ENCODE results near the gene CCBE1.

The CCBE1 gene

GRCh38 chr18:59689756-59690155 is 7.5 kb downstream of the CCBE1 start:
- TF ChIP-seq CTCF (IDR thresholded peaks at IDR 0.05; ENCODE audit: insufficient read depth, low read depth, low read length, missing control alignments) = no peak
- H3K4me3 ChIP-seq (ENCODE audit: low read depth, low read length) = no peak overlapping the region
- no peak for DNase-seq (ENCODE audit: low read depth)

GRCh38 chr18:59686260-59686659 is 11.0 kb downstream of the CCBE1 start:
- H3K4me3 ChIP-seq (ENCODE audit: low read depth, low read length) = no peak overlapping the region
- DNase-seq (ENCODE audit: low read depth) = no peak
- no peak for TF ChIP-seq CTCF (IDR thresholded peaks at IDR 0.05; ENCODE audit: insufficient read depth, low read depth, low read length, missing control alignments)

GRCh38 chr18:59685501-59685900 is 11.7 kb downstream of the CCBE1 start:
- no peak overlapping the region for H3K4me3 ChIP-seq (ENCODE audit: low read depth, low read length)
- DNase-seq (ENCODE audit: low read depth) = no peak
- no peak for TF ChIP-seq CTCF (IDR thresholded peaks at IDR 0.05; ENCODE audit: insufficient read depth, low read depth, low read length, missing control alignments)

- no peak for DNase-seq (ENCODE audit: low read depth)
- no peak for TF ChIP-seq CTCF (IDR thresholded peaks at IDR 0.05; ENCODE audit: insufficient read depth, low read depth, low read length, missing control alignments)
- H3K4me3 ChIP-seq (ENCODE audit: low read depth, low read length) = no peak overlapping the region
Observed at GRCh38 chr18:59684777-59685176, 12.4 kb downstream of the CCBE1 start.

GRCh38 chr18:59681521-59682004 is 15.7 kb downstream of the CCBE1 start:
- no peak overlapping the region for H3K4me3 ChIP-seq (ENCODE audit: low read depth, low read length)
- no peak for TF ChIP-seq CTCF (IDR thresholded peaks at IDR 0.05; ENCODE audit: insufficient read depth, low read depth, low read length, missing control alignments)
- no peak for DNase-seq (ENCODE audit: low read depth)

- H3K4me3 ChIP-seq (ENCODE audit: low read depth, low read length) = no peak overlapping the region
- no peak for TF ChIP-seq CTCF (IDR thresholded peaks at IDR 0.05; ENCODE audit: insufficient read depth, low read depth, low read length, missing control alignments)
Observed at GRCh38 chr18:59681051-59681450, 16.2 kb downstream of the CCBE1 start.

GRCh38 chr18:59675346-59675745 is 21.9 kb downstream of the CCBE1 start:
- no peak overlapping the region for H3K4me3 ChIP-seq (ENCODE audit: low read depth, low read length)
- TF ChIP-seq CTCF (IDR thresholded peaks at IDR 0.05; ENCODE audit: insufficient read depth, low read depth, low read length, missing control alignments) = no peak
- no peak for DNase-seq (ENCODE audit: low read depth)

More at GRCh38 chr18:59681051-59681450, 16.2 kb downstream of the CCBE1 start:
- no peak for DNase-seq (ENCODE audit: low read depth)

Data from GM12865 (cell line).